HepG2 (cell line): ENCODE measurements around the gene MOV10L1.

ENCODE experiments used
- ATRX ChIP-seq: sonication (generic); formaldehyde crosslinking; IDR thresholded peaks from 2 replicates; pipeline ENCODE4 v1.4.0; 2020; ENCODE audit warnings: missing genetic modification reagents, borderline replicate concordance
- SIN3A ChIP-seq: IDR thresholded peaks from 2 replicates; pipeline ENCODE4 v1.6.1; 2011; ENCODE audit warnings: low read depth, mild to moderate bottlenecking, control low read depth, low read length, borderline replicate concordance
- TF ChIP-seq, protein P1 (sequence below): sonication (generic); formaldehyde crosslinking; IDR thresholded peaks from 2 replicates; pipeline ENCODE4 v1.5.1; 2020; ENCODE audit warnings: missing genetic modification reagents, mild to moderate bottlenecking, borderline replicate concordance
- TF ChIP-seq, protein P2 (sequence below): sonication (generic); formaldehyde crosslinking; IDR thresholded peaks from 2 replicates; pipeline ENCODE4 v1.5.0; 2020; ENCODE audit warnings: mild to moderate bottlenecking, missing genetic modification reagents, moderate library complexity

DNA sequence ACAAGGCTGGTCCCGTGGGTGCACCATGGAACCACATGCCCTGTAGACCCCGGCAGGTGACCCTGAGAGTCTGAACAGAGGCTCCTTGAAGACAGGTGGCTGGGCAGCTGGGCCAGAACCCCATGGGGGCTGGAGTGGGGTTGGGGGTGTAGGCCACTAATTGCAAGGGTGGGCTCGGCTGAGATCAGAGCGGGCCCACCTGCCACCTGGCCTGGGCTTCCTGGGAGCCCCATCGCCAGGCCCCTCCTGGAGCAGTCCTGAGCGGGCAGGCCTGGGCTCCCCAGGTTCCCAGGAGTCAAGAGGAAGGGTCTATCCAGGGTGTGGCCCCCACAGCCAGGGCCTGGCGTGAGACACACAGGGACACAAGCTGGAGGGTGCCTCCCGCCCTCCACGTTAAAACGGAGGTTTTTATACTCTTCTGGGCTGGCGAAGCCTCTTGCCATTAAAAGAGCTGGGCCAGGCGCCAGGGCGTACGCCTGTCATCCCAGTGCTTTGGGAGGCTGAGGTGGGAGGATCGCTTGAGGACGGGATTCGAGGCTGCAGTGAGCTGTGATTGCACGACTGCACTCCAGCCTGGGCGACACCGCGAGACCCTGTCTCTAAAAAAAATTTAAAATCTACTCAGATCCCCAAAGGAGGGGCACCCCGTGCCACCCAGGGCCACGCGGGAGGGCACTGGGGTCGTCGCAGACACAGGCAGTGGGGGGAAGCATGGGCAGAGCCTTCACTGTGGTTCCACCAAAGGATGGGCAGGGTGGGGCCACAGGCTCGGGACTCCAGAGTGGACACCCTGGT lies 91.1 kb downstream of the MOV10L1 start:
- TF ChIP-seq, protein P1, sequence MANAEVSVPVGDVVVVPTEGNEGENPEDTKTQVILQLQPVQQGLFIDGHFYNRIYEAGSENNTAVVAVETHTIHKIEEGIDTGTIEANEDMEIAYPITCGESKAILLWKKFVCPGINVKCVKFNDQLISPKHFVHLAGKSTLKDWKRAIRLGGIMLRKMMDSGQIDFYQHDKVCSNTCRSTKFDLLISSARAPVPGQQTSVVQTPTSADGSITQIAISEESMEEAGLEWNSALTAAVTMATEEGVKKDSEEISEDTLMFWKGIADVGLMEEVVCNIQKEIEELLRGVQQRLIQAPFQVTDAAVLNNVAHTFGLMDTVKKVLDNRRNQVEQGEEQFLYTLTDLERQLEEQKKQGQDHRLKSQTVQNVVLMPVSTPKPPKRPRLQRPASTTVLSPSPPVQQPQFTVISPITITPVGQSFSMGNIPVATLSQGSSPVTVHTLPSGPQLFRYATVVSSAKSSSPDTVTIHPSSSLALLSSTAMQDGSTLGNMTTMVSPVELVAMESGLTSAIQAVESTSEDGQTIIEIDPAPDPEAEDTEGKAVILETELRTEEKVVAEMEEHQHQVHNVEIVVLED (CRISPR knock-in tag) = no peak
- TF ChIP-seq, protein P2, sequence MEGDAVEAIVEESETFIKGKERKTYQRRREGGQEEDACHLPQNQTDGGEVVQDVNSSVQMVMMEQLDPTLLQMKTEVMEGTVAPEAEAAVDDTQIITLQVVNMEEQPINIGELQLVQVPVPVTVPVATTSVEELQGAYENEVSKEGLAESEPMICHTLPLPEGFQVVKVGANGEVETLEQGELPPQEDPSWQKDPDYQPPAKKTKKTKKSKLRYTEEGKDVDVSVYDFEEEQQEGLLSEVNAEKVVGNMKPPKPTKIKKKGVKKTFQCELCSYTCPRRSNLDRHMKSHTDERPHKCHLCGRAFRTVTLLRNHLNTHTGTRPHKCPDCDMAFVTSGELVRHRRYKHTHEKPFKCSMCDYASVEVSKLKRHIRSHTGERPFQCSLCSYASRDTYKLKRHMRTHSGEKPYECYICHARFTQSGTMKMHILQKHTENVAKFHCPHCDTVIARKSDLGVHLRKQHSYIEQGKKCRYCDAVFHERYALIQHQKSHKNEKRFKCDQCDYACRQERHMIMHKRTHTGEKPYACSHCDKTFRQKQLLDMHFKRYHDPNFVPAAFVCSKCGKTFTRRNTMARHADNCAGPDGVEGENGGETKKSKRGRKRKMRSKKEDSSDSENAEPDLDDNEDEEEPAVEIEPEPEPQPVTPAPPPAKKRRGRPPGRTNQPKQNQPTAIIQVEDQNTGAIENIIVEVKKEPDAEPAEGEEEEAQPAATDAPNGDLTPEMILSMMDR (CRISPR knock-in tag) = no peak
- TF ChIP-seq ATRX (CRISPR knock-in tag) (no peak), SIN3A (no peak)
